Panc1 (cell line): ENCODE data around the gene PHF5A. TPM values are rescaled to one million over a fixed set of nuclear protein-coding genes. Genes with fewer than 3 reads are reported as not detected.

Experiments
- ATAC-seq: fragments of 200-7000 bp; cut with Tn5 transposase; 2 replicates; pipeline ENCODE4 v1.9.1; 2020; ENCODE audit warnings: mild to moderate bottlenecking, moderate library complexity
- BruUV-seq: library from RNA; stranded (reverse); fragments of 400-500 nt; replicated peaks from 2 replicates; lab custom pipeline; 2021; lab: Mats Ljungman, UMichigan
- CTCF ChIA-PET: fragments of 300-600 bp; sonication (Branson Sonifier 250); formaldehyde crosslinking; loops from one replicate; lab custom pipeline; 2022; ENCODE audit warnings: antibody characterized with exemption; lab: Charles Lee
- POLR2A ChIA-PET: fragments of 300-600 bp; sonication (Branson Sonifier 250); formaldehyde crosslinking; loops from one replicate; lab custom pipeline; 2022; ENCODE audit warnings: antibody characterized with exemption; lab: Charles Lee
- DNase-seq: peaks from one replicate; pipeline ENCODE4 v3.0.0-alpha.2; 2010; ENCODE audit warnings: low read depth, low spot score
- H3K27ac ChIP-seq: 2 replicates; pipeline ENCODE4 v1.5.1; 2011; ENCODE audit warnings: mild to moderate bottlenecking, low read length, inconsistent platforms
- H3K27me3 ChIP-seq: fragments of 200-500 bp; sonication (Bioruptor generic); 2 replicates; pipeline ENCODE4 v1.6.0; 2014; ENCODE audit warnings: low read length, inconsistent platforms; ENCODE audit not compliant: control insufficient read depth, insufficient read depth
- H3K36me3 ChIP-seq: fragments of 200-500 bp; sonication (Bioruptor generic); 2 replicates; pipeline ENCODE4 v1.5.1; 2014; ENCODE audit warnings: inconsistent platforms, mild to moderate bottlenecking, low read length, moderate library complexity; ENCODE audit not compliant: control insufficient read depth, insufficient read depth
- H3K4me1 ChIP-seq: 2 replicates; pipeline ENCODE4 v1.5.1; 2011; ENCODE audit warnings: inconsistent platforms, mild to moderate bottlenecking, low read length, moderate library complexity; ENCODE audit not compliant: control insufficient read depth, insufficient read depth
- H3K4me3 ChIP-seq, 2 experiments: 2 replicates each; pipeline ENCODE4 v1.5.1; 2011 to 2012; ENCODE audit warnings: low read depth in 2 of 2, low read length in 2 of 2, mild to moderate bottlenecking in 2 of 2, inconsistent platforms in 1 of 2, moderate library complexity in 1 of 2
- H3K9me3 ChIP-seq: fragments of 200-500 bp; sonication (Bioruptor generic); 2 replicates; pipeline ENCODE4 v1.5.1; 2014; ENCODE audit warnings: low read depth, mild to moderate bottlenecking, inconsistent platforms, low read length, moderate library complexity; ENCODE audit not compliant: control insufficient read depth, insufficient read depth
- POLR2AphosphoS5 ChIP-seq: IDR thresholded peaks from 2 replicates; pipeline ENCODE4 v1.6.1; 2012; ENCODE audit warnings: mild to moderate bottlenecking, low read depth, low read length, moderate library complexity
- SIN3A ChIP-seq: IDR thresholded peaks from 2 replicates; pipeline ENCODE4 v1.6.1; 2012; ENCODE audit warnings: low read depth, mild to moderate bottlenecking, low read length, moderate library complexity, borderline replicate concordance; ENCODE audit not compliant: insufficient read depth
- TCF7L2 ChIP-seq: IDR thresholded peaks from 2 replicates; pipeline ENCODE4 v1.6.1; 2011; ENCODE audit warnings: mild to moderate bottlenecking, low read depth, low read length, inconsistent platforms
- in situ Hi-C: cut with HindIII; loops from 2 replicates; pipeline ENCODE4 v1.10.0; 2016; ENCODE audit warnings: low sequenced_read_pairs, low pct_unique_long_range_greater_than_20kb
- intact Hi-C: fragments of 100-400 bp; cut with micrococcal nuclease; formaldehyde crosslinking; loops from one replicate; pipeline ENCODE4 v1.10.0; 2022; ENCODE audit not compliant: unreplicated experiment
- total RNA-seq: library from RNA; stranded (reverse); gene quantifications from one replicate; pipeline ENCODE4 v1.2.1, GENCODE V29; 2021; ENCODE audit not compliant: unreplicated experiment
- TF ChIP-seq, protein P1 (sequence below): fragments of 450-650 bp; IDR thresholded peaks from 2 replicates; pipeline ENCODE4 v1.5.1; 2017; ENCODE audit warnings: mild to moderate bottlenecking
- TF ChIP-seq, protein P2 (sequence below), 2 experiments: IDR thresholded peaks; 2 replicates each; pipeline ENCODE4 v1.6.1; 2011 to 2012; ENCODE audit warnings: low read depth in 2 of 2, control low read depth in 1 of 2, low read length in 1 of 2, mild to moderate bottlenecking in 1 of 2, moderate library complexity in 1 of 2; ENCODE audit not compliant: insufficient read depth in 1 of 2

PHF5A gene
- total RNA-seq, 1 experiment from 2014 or later: 34.9 TPM

DNA sequence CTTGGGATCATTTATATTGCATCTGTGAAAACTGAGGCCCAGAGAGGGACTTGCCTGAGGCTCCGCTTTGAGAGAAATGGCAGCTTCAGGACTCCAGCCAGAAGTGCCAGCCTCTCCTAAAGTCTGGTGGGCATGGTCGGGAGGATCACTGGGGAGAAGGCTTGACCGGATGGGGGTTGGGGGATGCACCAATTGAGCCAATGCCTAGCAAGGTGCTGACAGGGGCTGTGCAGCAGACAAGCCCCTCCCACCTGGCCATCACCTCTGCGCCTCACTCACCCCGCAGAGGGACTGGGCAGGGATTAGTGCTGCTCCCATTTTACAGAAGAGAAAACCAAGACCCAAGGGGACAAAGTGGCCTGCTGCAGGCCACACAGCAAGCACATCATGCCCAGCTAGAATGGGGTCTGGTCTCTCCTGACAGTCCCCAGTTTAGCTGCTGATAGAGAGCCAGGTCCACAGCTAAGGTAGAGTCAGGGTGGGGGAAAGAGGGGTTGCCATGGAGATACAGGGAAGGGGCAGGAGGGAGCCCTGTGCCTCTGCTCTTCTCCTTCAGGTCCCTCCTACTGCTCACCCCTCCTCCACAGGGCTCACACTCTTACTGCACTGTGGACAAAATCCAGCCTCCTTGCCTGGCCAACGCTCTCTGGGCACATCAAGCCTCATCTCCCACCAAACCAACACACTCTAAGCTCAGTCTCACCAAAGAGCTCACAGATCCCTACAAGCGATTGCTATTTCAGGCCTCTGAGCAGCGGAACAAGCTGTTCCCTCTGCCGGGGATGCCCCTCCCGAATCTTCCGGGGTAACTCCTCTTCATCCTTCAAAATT is 57.3 kb downstream of the PHF5A start:
- ChIA-PET POLR2A (interaction anchor here (0.6 to 0.7 kb wide), 2 partner anchors 242 to 588 kb away, joined by 3 to 4 read pairs; no protein-coding TSS in a partner anchor), CTCF (no interaction called here)
- no peak for ATAC-seq
- TF ChIP-seq, protein P1, sequence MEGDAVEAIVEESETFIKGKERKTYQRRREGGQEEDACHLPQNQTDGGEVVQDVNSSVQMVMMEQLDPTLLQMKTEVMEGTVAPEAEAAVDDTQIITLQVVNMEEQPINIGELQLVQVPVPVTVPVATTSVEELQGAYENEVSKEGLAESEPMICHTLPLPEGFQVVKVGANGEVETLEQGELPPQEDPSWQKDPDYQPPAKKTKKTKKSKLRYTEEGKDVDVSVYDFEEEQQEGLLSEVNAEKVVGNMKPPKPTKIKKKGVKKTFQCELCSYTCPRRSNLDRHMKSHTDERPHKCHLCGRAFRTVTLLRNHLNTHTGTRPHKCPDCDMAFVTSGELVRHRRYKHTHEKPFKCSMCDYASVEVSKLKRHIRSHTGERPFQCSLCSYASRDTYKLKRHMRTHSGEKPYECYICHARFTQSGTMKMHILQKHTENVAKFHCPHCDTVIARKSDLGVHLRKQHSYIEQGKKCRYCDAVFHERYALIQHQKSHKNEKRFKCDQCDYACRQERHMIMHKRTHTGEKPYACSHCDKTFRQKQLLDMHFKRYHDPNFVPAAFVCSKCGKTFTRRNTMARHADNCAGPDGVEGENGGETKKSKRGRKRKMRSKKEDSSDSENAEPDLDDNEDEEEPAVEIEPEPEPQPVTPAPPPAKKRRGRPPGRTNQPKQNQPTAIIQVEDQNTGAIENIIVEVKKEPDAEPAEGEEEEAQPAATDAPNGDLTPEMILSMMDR: no peak
- no peak for TF ChIP-seq SIN3A
- Histone ChIP-seq H3K4me3 (no peak overlapping the region), H3K27me3 (no peaks in the 10 kb centered on the region), H3K36me3 (no peaks in the 10 kb centered on the region; the same call in 1 of the 2 replicates), H3K4me1 (peaks cover 16% of the 10 kb centered on the region), H3K9me3 (no peaks in the 10 kb centered on the region), H3K27ac (no peak overlapping the region)
- in situ Hi-C loops: no loop called here
- no TSS peak for BruUV-seq
- intact Hi-C loops: no loop called here
- DNase-seq: no peak

DNA sequence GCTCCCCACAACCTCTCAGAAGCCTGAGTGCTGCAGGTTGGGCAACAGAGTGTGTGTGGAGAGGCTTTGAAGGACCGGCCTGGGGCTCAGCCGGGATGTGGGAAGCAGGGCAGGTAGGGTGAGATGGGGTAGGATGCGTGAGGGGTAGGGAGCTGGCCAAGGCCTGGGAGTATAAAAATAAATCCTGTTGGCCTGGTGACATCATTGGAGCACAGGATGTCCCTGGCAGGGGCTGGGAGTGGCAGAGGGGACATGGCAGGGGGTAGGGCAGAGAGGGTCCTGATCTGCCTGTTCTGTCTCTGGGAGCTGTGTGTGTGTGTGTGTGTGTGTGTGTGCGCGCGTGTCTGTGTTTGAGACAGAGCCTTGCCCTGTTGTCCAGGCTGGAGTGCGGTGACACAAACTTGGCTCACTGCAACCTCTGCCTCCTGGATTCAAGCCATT is 58.2 kb downstream of the PHF5A start:
- no peaks in the 10 kb centered on the region; the same call in 1 of the 2 replicates for H3K36me3 ChIP-seq
- no TSS peak for BruUV-seq
- no peak for DNase-seq
- intact Hi-C loops (no loop called here), in situ Hi-C loops (no loop called here)
- ChIA-PET CTCF (no interaction called here), POLR2A (interaction anchor here (0.6 to 0.7 kb wide), 3 partner anchors 58 to 587 kb away, joined by 3 to 7 read pairs (median 4); partner anchors contain the start of gene PHF5A)
- ATAC-seq: no peak
- H3K4me3 ChIP-seq: no peak overlapping the region
- no peaks in the 10 kb centered on the region for H3K27me3 ChIP-seq
- no peaks in the 10 kb centered on the region for H3K9me3 ChIP-seq
- TF ChIP-seq SIN3A: no peak
- TF ChIP-seq TCF7L2: no peak
- TF ChIP-seq, protein P1: no peak
- TF ChIP-seq POLR2AphosphoS5: no peak
- TF ChIP-seq, protein P2, sequence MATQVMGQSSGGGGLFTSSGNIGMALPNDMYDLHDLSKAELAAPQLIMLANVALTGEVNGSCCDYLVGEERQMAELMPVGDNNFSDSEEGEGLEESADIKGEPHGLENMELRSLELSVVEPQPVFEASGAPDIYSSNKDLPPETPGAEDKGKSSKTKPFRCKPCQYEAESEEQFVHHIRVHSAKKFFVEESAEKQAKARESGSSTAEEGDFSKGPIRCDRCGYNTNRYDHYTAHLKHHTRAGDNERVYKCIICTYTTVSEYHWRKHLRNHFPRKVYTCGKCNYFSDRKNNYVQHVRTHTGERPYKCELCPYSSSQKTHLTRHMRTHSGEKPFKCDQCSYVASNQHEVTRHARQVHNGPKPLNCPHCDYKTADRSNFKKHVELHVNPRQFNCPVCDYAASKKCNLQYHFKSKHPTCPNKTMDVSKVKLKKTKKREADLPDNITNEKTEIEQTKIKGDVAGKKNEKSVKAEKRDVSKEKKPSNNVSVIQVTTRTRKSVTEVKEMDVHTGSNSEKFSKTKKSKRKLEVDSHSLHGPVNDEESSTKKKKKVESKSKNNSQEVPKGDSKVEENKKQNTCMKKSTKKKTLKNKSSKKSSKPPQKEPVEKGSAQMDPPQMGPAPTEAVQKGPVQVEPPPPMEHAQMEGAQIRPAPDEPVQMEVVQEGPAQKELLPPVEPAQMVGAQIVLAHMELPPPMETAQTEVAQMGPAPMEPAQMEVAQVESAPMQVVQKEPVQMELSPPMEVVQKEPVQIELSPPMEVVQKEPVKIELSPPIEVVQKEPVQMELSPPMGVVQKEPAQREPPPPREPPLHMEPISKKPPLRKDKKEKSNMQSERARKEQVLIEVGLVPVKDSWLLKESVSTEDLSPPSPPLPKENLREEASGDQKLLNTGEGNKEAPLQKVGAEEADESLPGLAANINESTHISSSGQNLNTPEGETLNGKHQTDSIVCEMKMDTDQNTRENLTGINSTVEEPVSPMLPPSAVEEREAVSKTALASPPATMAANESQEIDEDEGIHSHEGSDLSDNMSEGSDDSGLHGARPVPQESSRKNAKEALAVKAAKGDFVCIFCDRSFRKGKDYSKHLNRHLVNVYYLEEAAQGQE (IDR thresholded peaks at IDR 0.05; ENCODE audit: insufficient read depth in 1 of 2, low read depth in 2 of 2, low read length in 1 of 2): no peak
- no peak overlapping the region for H3K27ac ChIP-seq
- peaks cover 16% of the 10 kb centered on the region for H3K4me1 ChIP-seq

Other genes with a start within 250 kb of the PHF5A start
- gene CHADL, start 227.8 kb downstream of the PHF5A start, total RNA-seq: 0.33 TPM
- 140 TPM for gene RANGAP1, start 182.5 kb downstream of the PHF5A start, total RNA-seq
- gene ZC3H7B, start 167.2 kb downstream of the PHF5A start, total RNA-seq: 62.0 TPM
- gene TEF, start 86.8 kb downstream of the PHF5A start, total RNA-seq: 7.8 TPM
- 43.6 TPM for gene TOB2, start 21.9 kb downstream of the PHF5A start, total RNA-seq
- 71.5 TPM for gene ACO2, start 425 bp upstream of the PHF5A start, total RNA-seq
- 46.6 TPM for gene POLR3H, start 75.8 kb upstream of the PHF5A start, total RNA-seq
- 1.5 TPM for gene CSDC2, start 92.3 kb upstream of the PHF5A start, total RNA-seq
- 30.5 TPM for gene PMM1, start 121.1 kb upstream of the PHF5A start, total RNA-seq
- 33.5 TPM for gene DESI1, start 152.4 kb upstream of the PHF5A start, total RNA-seq
- gene XRCC6, start 152.6 kb upstream of the PHF5A start, total RNA-seq: 287 TPM
- gene SNU13, start 220.2 kb upstream of the PHF5A start, total RNA-seq: 113 TPM
- 0.18 TPM for gene MEI1, start 230.8 kb upstream of the PHF5A start, total RNA-seq